Measurements from ENCODE around the gene SLC12A7. TPM values are rescaled to one million over a fixed set of nuclear protein-coding genes. Genes with fewer than 3 reads are reported as not detected.

SLC12A7 gene
- total and polyA plus RNA-seq, 12 donors: 1.3 to 52.6 (median 24.4) TPM

DNA sequence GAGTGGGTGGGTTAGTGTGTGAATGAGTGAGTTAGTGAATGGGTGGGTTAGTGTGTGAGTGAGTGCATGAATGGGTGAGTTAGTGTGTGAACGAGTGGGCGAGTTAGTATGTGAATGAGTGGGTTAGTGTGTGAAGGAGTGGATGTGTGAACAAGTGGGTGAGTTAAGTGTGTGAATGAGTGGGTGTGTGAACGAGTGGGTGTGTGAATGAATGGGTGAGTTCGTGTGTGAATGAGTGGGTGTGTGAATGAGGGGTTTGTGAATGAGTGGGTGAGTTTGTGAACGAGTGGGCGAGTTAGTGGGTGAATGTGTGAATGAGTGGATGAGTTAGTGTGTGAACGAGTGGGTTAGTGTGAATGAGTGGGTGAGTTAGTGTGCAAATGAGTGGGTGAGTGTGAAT, 69.2 kb downstream of the SLC12A7 start:
- Histone ChIP-seq H3K9me3 (replicated peaks in 1 of 3) (no peaks in the 10 kb centered on the region), H3K27ac (no peak overlapping the region), H3K36me3 (replicated peaks in 1 of 2) (no peaks in the 10 kb centered on the region), H3K4me1 (replicated peaks in 1 of 2) (no peaks in the 10 kb centered on the region), H3K4me3 (no peak overlapping the region), H3K27me3 (no peaks in the 10 kb centered on the region)
- TF ChIP-seq CTCF (IDR thresholded peaks at IDR 0.05) (no peak), POLR2A (IDR thresholded peaks at IDR 0.05) (no peak)
- DNase-seq: no peak
- WGBS, 4 donors: 79 to 86% (median 81%) methylated on average over 7 of the region's 7 CpGs
- intact Hi-C loops (cut with DNase I): no loop called here

DNA sequence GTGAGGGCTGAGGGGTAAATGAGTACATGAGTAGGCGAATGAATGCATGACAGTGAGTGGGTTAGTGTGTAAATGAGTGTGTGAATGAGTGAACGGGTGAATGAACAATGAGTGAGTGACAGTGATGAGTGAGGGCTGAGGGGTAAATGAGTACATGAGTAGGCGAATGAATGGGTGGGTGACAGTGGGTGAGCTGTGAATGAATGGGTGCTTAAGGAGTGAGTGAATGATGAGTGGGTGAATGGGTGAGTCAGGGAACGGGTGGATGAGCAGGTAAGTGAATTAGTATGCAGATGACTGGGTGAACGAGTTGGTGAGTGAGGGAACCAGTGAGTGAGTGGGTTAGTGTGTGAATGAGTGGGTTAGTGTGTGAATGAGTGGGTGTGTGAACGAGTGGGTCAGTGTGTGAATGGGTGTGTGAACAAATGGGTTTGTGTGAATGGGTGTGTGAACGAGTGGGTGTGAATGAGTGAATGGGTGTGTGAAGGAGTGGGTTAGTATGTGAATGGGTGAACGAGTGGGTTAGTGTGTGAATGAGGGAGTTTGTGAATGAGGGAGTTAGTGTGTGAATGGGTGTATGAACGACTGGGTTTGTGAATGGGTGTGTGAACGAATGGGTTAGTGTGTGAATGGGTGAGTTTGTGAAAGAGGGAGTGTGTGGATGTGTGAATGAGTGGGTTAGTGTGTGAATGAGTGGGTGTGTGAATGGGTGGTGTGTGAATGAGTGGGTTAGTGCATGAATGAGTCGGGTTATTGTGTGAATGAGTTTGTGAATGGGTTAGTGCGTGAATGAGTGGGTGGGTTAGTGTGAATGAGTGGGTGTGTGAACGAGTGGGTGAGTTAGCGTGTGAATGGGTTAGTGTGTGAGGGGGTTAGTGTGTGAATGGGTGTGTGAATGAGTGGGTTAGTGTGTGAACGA, 70.4 kb downstream of the SLC12A7 start:
- Histone ChIP-seq H3K4me1 (replicated peaks in 1 of 2) (no peaks in the 10 kb centered on the region), H3K36me3 (replicated peaks in 1 of 2) (no peaks in the 10 kb centered on the region), H3K27ac (no peak overlapping the region), H3K9me3 (replicated peaks in 1 of 3) (no peaks in the 10 kb centered on the region), H3K4me3 (no peak overlapping the region), H3K27me3 (no peaks in the 10 kb centered on the region)
- intact Hi-C loops (cut with DNase I): no loop called here
- WGBS, 4 donors: 75 to 78% (median 76%) methylated on average over 15 of the region's 15 CpGs
- DNase-seq: no peak
- no peak for TF ChIP-seq CTCF (IDR thresholded peaks at IDR 0.05)
- TF ChIP-seq POLR2A (IDR thresholded peaks at IDR 0.05): no peak

GRCh38 chr5:1040571-1040970, 71.3 kb downstream of the SLC12A7 start:
- Histone ChIP-seq H3K9me3 (replicated peaks in 1 of 3) (no peaks in the 10 kb centered on the region), H3K27me3 (no peaks in the 10 kb centered on the region), H3K27ac (no peak overlapping the region), H3K36me3 (replicated peaks in 1 of 2) (no peaks in the 10 kb centered on the region), H3K4me3 (no peak overlapping the region), H3K4me1 (replicated peaks in 1 of 2) (no peaks in the 10 kb centered on the region)
- TF ChIP-seq POLR2A (IDR thresholded peaks at IDR 0.05): no peak
- TF ChIP-seq CTCF (IDR thresholded peaks at IDR 0.05): no peak
- WGBS, 4 donors: 84 to 92% (median 88%) methylated on average over 6 to 10 of the region's 10 CpGs
- intact Hi-C loops (cut with DNase I): no loop called here
- DNase-seq: peak in 1 of 7 donors; percentile 11

GRCh38 chr5:1039706-1040260, 72.1 kb downstream of the SLC12A7 start:
- peak in 1 of 7 donors; percentile 4 for DNase-seq

More at GRCh38 chr5:1039706-1040260, 72.1 kb downstream of the SLC12A7 start:
- Histone ChIP-seq H3K27me3 (no peaks in the 10 kb centered on the region), H3K27ac (no peak overlapping the region), H3K4me1 (replicated peaks in 1 of 2) (no peaks in the 10 kb centered on the region), H3K4me3 (no peak overlapping the region), H3K36me3 (replicated peaks in 1 of 2) (no peaks in the 10 kb centered on the region), H3K9me3 (replicated peaks in 1 of 3) (no peaks in the 10 kb centered on the region)
- intact Hi-C loops (cut with DNase I): no loop called here
- TF ChIP-seq POLR2A (IDR thresholded peaks at IDR 0.05) (no peak), CTCF (IDR thresholded peaks at IDR 0.05) (no peak)
- 87 to 98% (median 90%) methylated on average over 9 to 17 of the region's 18 CpGs for WGBS, 4 donors
